K562 (cell line): ENCODE measurements around the gene LRRFIP2. TPM values are rescaled to one million over a fixed set of nuclear protein-coding genes. Genes with fewer than 3 reads are reported as not detected.

ENCODE experiments used
- ATAC-seq: fragments of 200-7000 bp; cut with Tn5 transposase; 3 replicates; pipeline ENCODE4 v1.9.1; 2020; ENCODE audit warnings: moderate library complexity
- BruUV-seq: library from RNA; stranded (reverse); fragments of 400-500 nt; replicated peaks from 2 replicates; lab custom pipeline; 2021; lab: Mats Ljungman, UMichigan
- CTCF ChIA-PET: fragments of 300-600 bp; formaldehyde crosslinking; extraction: SDS; loops from one replicate; lab custom pipeline; 2021; ENCODE audit warnings: low intra/inter-chr PET ratio; lab: Yijun Ruan, JAX
- POLR2A ChIA-PET: fragments of 300-600, 350-650 bp; sonication (Branson Sonifier 250); formaldehyde crosslinking; extraction: SDS; loops from one replicate; lab custom pipeline; 2021; ENCODE audit warnings: antibody characterized with exemption, inconsistent platforms; lab: Yijun Ruan, JAX
- DNase-seq, 4 experiments: peaks; one replicate each; pipeline versions ENCODE4 v3.0.0 to v3.0.0-alpha.2; 2011 to 2018; ENCODE audit warnings: low spot score in 3 of 4, mixed read lengths in 3 of 4; ENCODE audit errors: extremely low read depth in 1 of 4
- FAIRE-seq: peaks from 2 replicates; lab custom pipeline; 2011; peaks lifted over from hg19 to GRCh38; lab: Jason Lieb, UNC
- H2AFZ ChIP-seq: 2 replicates; pipeline ENCODE4 v1.6.0; 2011; ENCODE audit warnings: low read depth, low read length, control low read depth, inconsistent platforms
- H3K27ac ChIP-seq: fragments of 200-600 bp; 3 replicates; pipeline ENCODE4 v1.8.0; 2011; ENCODE audit warnings: low read depth, mild to moderate bottlenecking, control low read depth, inconsistent platforms, low read length, moderate library complexity, mixed read lengths; ENCODE audit errors: extremely low read depth
- H3K27me3 ChIP-seq, 2 experiments: fragments of 300-600 bp in 1 of 2; 2 replicates in 1 of 2; 3 replicates in 1 of 2; pipeline versions ENCODE4 v1.6.0 to v1.8.0; 2011; ENCODE audit warnings: inconsistent platforms in 2 of 2, low read length in 2 of 2, mild to moderate bottlenecking in 1 of 2, mixed read lengths in 1 of 2, moderate library complexity in 1 of 2; ENCODE audit not compliant: control insufficient read depth in 2 of 2, insufficient read depth in 2 of 2
- H3K36me3 ChIP-seq: fragments of 300-600 bp; 3 replicates; pipeline ENCODE4 v1.8.0; 2011; ENCODE audit warnings: mild to moderate bottlenecking, low read length, inconsistent platforms; ENCODE audit not compliant: control insufficient read depth, insufficient read depth
- H3K4me1 ChIP-seq, 2 experiments: fragments of 200-600 bp in 1 of 2; replicated peaks in 1 of 2; 2 replicates in 1 of 2; 3 replicates in 1 of 2; pipeline versions ENCODE4 v1.5.1 to v1.8.0; 2011; ENCODE audit warnings: inconsistent platforms in 2 of 2, low read length in 2 of 2, mild to moderate bottlenecking in 1 of 2, mixed read lengths in 1 of 2, moderate library complexity in 1 of 2; ENCODE audit not compliant: control insufficient read depth in 2 of 2, insufficient read depth in 2 of 2
- H3K4me2 ChIP-seq: 2 replicates; pipeline ENCODE4 v1.6.1; 2011; ENCODE audit warnings: low read length, control low read depth, inconsistent platforms, mixed read lengths; ENCODE audit not compliant: insufficient read depth
- H3K4me3 ChIP-seq: fragments of 200-600 bp; sonication (generic), shearing (Covaris generic); 2 replicates; pipeline ENCODE4 v1.5.1; 2016; ENCODE audit warnings: control low read depth, inconsistent platforms
- H3K79me2 ChIP-seq: fragments of 200-600 bp; 3 replicates; pipeline ENCODE4 v1.8.0; 2011; ENCODE audit warnings: low read length, inconsistent platforms; ENCODE audit not compliant: control insufficient read depth, insufficient read depth
- H3K9ac ChIP-seq, 2 experiments: 2 replicates each; pipeline versions ENCODE4 v1.6.0 to v1.6.1; 2011; ENCODE audit warnings: low read depth in 2 of 2, low read length in 2 of 2, control low read depth in 1 of 2, inconsistent platforms in 1 of 2, mild to moderate bottlenecking in 1 of 2, mixed read lengths in 1 of 2; ENCODE audit not compliant: insufficient read depth in 1 of 2
- H3K9me1 ChIP-seq: one replicate; pipeline ENCODE4 v1.6.0; 2011; ENCODE audit warnings: inconsistent platforms, mild to moderate bottlenecking, low read length, moderate library complexity; ENCODE audit not compliant: control insufficient read depth, insufficient read depth
- H3K9me3 ChIP-seq: replicated peaks from 2 replicates; pipeline ENCODE4 v1.5.1; 2011; ENCODE audit warnings: low read depth, low read length, inconsistent platforms; ENCODE audit not compliant: control insufficient read depth, insufficient read depth
- H4K20me1 ChIP-seq: replicated peaks from 2 replicates; pipeline ENCODE4 v1.6.1; 2011; ENCODE audit warnings: low read length, inconsistent platforms, mixed read lengths; ENCODE audit not compliant: control insufficient read depth, insufficient read depth
- ARID3B ChIP-seq: fragments of 250-450 bp; sonication (Bioruptor Pico); IDR thresholded peaks from 2 replicates; pipeline ENCODE4 v1.4.0; 2020; ENCODE audit warnings: borderline replicate concordance
- C11orf30 ChIP-seq: fragments of 450-650 bp; IDR thresholded peaks from 2 replicates; pipeline ENCODE4 v1.6.1; 2016; ENCODE audit warnings: low read depth, mild to moderate bottlenecking
- E2F1 ChIP-seq: sonication (generic); formaldehyde crosslinking; IDR thresholded peaks from 2 replicates; pipeline ENCODE4 v1.8.1; 2023; ENCODE audit warnings: mild to moderate bottlenecking, missing genetic modification reagents, moderate library complexity
- MAFG ChIP-seq: fragments of 450-650 bp; conservative IDR thresholded peaks from 2 replicates; pipeline ENCODE4 v1.6.1; 2016; ENCODE audit warnings: missing genetic modification characterization, missing compliant biosample characterization
- MXI1 ChIP-seq: IDR thresholded peaks from 2 replicates; pipeline ENCODE4 v1.6.1; 2011; ENCODE audit warnings: low read depth, mild to moderate bottlenecking, improper control_type of control experiment, low read length
- ZNF316 ChIP-seq: fragments of 450-650 bp; IDR thresholded peaks from 2 replicates; pipeline ENCODE4 v1.6.1; 2016
- ZNF764 ChIP-seq: fragments of 250-450 bp; sonication (Bioruptor Pico); IDR thresholded peaks from 2 replicates; pipeline ENCODE4 v1.4.0; 2020; ENCODE audit warnings: low read depth, mild to moderate bottlenecking, moderate library complexity
- in situ Hi-C: fragments of 300-500 bp; cut with MboI; formaldehyde crosslinking; loops from 4 replicates; pipeline ENCODE4 v1.15.0; 2018; ENCODE audit warnings: inconsistent platforms, mixed read lengths
- intact Hi-C: fragments of 100-400 bp; cut with micrococcal nuclease; formaldehyde crosslinking; loops from 2 replicates; pipeline ENCODE4 v1.14.2; 2022
- polyA plus RNA-seq, 8 experiments: library from polyadenylated mRNA; depleted of rRNA in 4 of 8; stranded (reverse) in 5 of 8; unstranded in 3 of 8; fragments of >200 nt; fragmentation: Nextera tagmentation in 2 of 8; fragmentation: Illumina TruSeq in 1 of 8; extraction: Ambion mirVana in 2 of 8; extraction: Trizol in 1 of 8; gene quantifications; 2 replicates each; pipeline versions ENCODE4 v1.2.1 to v1.2.3, GENCODE V29; 2011 to 2014; ENCODE audit warnings: inconsistent platforms in 1 of 8, missing spikeins in 1 of 8
- total RNA-seq, 7 experiments: library from RNA; depleted of rRNA in 6 of 7; stranded (reverse); fragments of >200 nt in 6 of 7; fragmentation: Illumina TruSeq in 2 of 7; extraction: Trizol in 2 of 7; gene quantifications; 2 replicates each; pipeline versions ENCODE4 v1.2.1 to v1.2.3, GENCODE V29; 2011 to 2021; ENCODE audit warnings: low replicate concordance in 1 of 7
- TF ChIP-seq, protein P1 (sequence below): fragments of 450-650 bp; formaldehyde crosslinking; IDR thresholded peaks from 2 replicates; pipeline ENCODE4 v1.4.0; 2020; ENCODE audit warnings: mild to moderate bottlenecking, moderate library complexity
- TF ChIP-seq, protein P2 (sequence below): IDR thresholded peaks from 3 replicates; pipeline ENCODE4 v1.6.1; 2011; ENCODE audit warnings: borderline replicate concordance, mild to moderate bottlenecking, moderate library complexity; ENCODE audit not compliant: insufficient read length; ENCODE audit errors: extremely low read depth

The LRRFIP2 gene
- total and polyA plus RNA-seq, 9 of the 15 experiments (the other 6 are each of a cell fraction or from before 2014, with no cell fraction given) = 9.9 to 53.9 (median 42.7) TPM

GRCh38 chr3:37099469-37099868, 74.9 kb downstream of the LRRFIP2 start:
- Histone ChIP-seq H3K9me1 (no peaks in the 10 kb centered on the region), H3K36me3 (peaks cover 4% of the 10 kb centered on the region; the same call in 1 of the 3 replicates), H2AFZ (no peak overlapping the region), H3K4me3 (no peak overlapping the region), H4K20me1 (no peaks in the 10 kb centered on the region), H3K79me2 (no peaks in the 10 kb centered on the region), H3K4me2 (no peak overlapping the region), H3K9ac (no peak overlapping the region), H3K27ac (no peak overlapping the region), H3K27me3 (no peaks in the 10 kb centered on the region), H3K9me3 (no peaks in the 10 kb centered on the region), H3K4me1 (no peaks in the 10 kb centered on the region)
- no peak for DNase-seq
- ATAC-seq = no peak
- POLR2A ChIA-PET = interaction anchor here (1.0 kb wide), 2 partner anchors 12 to 18 kb away, joined by 3 read pairs; no protein-coding TSS in a partner anchor
- no peak for FAIRE-seq
- in situ Hi-C loops = no loop called here
- BruUV-seq = no TSS peak
- TF ChIP-seq, protein P1, sequence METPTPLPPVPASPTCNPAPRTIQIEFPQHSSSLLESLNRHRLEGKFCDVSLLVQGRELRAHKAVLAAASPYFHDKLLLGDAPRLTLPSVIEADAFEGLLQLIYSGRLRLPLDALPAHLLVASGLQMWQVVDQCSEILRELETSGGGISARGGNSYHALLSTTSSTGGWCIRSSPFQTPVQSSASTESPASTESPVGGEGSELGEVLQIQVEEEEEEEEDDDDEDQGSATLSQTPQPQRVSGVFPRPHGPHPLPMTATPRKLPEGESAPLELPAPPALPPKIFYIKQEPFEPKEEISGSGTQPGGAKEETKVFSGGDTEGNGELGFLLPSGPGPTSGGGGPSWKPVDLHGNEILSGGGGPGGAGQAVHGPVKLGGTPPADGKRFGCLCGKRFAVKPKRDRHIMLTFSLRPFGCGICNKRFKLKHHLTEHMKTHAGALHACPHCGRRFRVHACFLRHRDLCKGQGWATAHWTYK (CRISPR knock-in tag) = no peak
- peak; percentile 80 for TF ChIP-seq ZNF316
- no peak for TF ChIP-seq E2F1
- TF ChIP-seq, protein P2, sequence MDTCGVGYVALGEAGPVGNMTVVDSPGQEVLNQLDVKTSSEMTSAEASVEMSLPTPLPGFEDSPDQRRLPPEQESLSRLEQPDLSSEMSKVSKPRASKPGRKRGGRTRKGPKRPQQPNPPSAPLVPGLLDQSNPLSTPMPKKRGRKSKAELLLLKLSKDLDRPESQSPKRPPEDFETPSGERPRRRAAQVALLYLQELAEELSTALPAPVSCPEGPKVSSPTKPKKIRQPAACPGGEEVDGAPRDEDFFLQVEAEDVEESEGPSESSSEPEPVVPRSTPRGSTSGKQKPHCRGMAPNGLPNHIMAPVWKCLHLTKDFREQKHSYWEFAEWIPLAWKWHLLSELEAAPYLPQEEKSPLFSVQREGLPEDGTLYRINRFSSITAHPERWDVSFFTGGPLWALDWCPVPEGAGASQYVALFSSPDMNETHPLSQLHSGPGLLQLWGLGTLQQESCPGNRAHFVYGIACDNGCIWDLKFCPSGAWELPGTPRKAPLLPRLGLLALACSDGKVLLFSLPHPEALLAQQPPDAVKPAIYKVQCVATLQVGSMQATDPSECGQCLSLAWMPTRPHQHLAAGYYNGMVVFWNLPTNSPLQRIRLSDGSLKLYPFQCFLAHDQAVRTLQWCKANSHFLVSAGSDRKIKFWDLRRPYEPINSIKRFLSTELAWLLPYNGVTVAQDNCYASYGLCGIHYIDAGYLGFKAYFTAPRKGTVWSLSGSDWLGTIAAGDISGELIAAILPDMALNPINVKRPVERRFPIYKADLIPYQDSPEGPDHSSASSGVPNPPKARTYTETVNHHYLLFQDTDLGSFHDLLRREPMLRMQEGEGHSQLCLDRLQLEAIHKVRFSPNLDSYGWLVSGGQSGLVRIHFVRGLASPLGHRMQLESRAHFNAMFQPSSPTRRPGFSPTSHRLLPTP = no peak
- no peak for TF ChIP-seq MXI1
- peak; percentile 59 for TF ChIP-seq C11orf30
- TF ChIP-seq ZNF764 = no peak
- 0 out of 2 replicates have a peak, but pooled peaks have one; percentile 7 for TF ChIP-seq MAFG (tag)
- no peak for TF ChIP-seq ARID3B
- CTCF ChIA-PET = no interaction called here
- intact Hi-C loops = no loop called here
